GM12864 (cell line): Measurements from ENCODE around the gene ARL4D.
"Not testable (repeated sequence)": the region's sequence is repeated elsewhere in the genome, so short reads cannot be mapped to it uniquely, and the experiment has no call there.

Experiments used
- DNase-seq: peaks from one replicate; pipeline ENCODE4 v3.0.0-alpha.2; 2011; ENCODE audit warnings: low read depth
- H3K4me3 ChIP-seq: 2 replicates; pipeline ENCODE4 v1.5.1; 2011; ENCODE audit warnings: mild to moderate bottlenecking, low read depth, low read length, control low read depth
- TF ChIP-seq, protein P1 (sequence below): IDR thresholded peaks from 2 replicates; pipeline ENCODE4 v1.5.1; 2011; ENCODE audit warnings: low read depth, mild to moderate bottlenecking, moderate library complexity, low read length, control low read depth, inconsistent platforms; ENCODE audit errors: missing control alignments

The ARL4D gene

DNA sequence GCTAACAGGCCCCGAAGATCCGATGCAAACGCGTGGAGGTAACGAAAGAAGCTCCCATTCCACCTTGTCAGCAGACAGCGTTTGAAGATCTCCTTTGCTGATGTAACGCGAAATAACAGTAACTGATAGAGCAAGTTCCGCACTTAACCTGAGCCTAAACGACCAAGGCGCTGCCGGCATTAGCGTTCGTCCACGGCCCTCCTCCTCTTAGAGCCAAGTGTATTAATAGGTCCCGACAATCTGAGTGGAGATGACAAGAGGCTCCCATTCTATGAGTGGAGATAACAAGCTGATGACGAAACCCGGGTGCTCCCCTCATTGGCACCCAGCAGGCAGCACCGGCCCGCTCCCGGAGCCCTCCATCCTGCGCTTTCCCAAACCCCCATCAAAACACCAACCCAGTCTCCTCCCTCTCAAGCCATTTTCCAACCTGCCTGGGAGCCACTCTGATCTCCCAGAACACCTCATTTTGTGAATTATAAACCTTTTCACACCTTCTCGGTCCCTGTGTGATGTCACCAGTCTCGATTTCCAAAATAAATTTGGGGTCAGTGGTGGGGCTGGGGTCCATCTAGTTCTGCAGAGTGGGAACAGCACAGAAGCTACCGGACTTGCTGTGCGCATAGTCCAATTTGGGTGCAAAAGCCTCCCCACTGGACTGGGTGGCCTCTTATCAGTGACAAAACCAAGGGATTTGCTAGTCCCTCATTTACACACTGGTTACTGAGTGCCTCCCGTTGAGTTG lies 35.4 kb upstream of the ARL4D start:
- TF ChIP-seq, protein P1, sequence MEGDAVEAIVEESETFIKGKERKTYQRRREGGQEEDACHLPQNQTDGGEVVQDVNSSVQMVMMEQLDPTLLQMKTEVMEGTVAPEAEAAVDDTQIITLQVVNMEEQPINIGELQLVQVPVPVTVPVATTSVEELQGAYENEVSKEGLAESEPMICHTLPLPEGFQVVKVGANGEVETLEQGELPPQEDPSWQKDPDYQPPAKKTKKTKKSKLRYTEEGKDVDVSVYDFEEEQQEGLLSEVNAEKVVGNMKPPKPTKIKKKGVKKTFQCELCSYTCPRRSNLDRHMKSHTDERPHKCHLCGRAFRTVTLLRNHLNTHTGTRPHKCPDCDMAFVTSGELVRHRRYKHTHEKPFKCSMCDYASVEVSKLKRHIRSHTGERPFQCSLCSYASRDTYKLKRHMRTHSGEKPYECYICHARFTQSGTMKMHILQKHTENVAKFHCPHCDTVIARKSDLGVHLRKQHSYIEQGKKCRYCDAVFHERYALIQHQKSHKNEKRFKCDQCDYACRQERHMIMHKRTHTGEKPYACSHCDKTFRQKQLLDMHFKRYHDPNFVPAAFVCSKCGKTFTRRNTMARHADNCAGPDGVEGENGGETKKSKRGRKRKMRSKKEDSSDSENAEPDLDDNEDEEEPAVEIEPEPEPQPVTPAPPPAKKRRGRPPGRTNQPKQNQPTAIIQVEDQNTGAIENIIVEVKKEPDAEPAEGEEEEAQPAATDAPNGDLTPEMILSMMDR, result no peak
- H3K4me3 ChIP-seq, result no peak overlapping the region
- DNase-seq, result no peak

GRCh38 chr17:43363926-43364285 lies 34.9 kb upstream of the ARL4D start:
- no peak for DNase-seq
- no peak overlapping the region for H3K4me3 ChIP-seq
- TF ChIP-seq, protein P1, result no peak

- TF ChIP-seq, protein P1, result peak; percentile 24
- DNase-seq, result no peak
Observed at GRCh38 chr17:43365356-43365755, 33.4 kb upstream of the ARL4D start.

GRCh38 chr17:43365921-43366320 lies 32.9 kb upstream of the ARL4D start:
- not testable (repeated sequence) for DNase-seq, H3K4me3 ChIP-seq

More at GRCh38 chr17:43365356-43365755, 33.4 kb upstream of the ARL4D start:
- H3K4me3 ChIP-seq, result no peak overlapping the region

- no peak overlapping the region for H3K4me3 ChIP-seq
- TF ChIP-seq, protein P1, result no peak
- DNase-seq, result no peak
Observed at GRCh38 chr17:43366891-43367736, 31.7 kb upstream of the ARL4D start.

DNA sequence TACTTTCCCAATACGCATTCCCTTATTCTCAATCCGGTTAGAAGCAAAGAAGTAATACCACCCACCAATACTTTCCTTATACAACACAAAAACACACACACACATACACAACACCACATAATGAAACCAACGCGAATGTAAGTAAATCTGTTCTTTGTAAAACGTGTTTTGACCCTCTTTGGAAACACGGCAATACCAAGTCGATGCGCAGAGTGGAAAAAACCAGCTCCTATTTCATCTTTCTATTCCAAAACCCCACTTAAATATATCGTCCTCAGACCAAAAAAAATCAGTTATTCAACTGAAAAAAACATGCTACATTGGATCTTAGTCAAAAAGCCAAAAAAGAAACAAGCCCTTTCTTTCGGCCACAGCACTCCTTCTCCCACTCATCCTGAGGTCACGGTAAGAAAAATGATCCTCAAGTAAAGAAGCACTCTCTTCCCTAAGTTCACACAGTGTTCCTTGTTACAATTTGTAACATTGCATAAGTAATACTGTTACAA lies 31.0 kb upstream of the ARL4D start:
- no peak overlapping the region; the same call in 1 of the 2 replicates for H3K4me3 ChIP-seq
- TF ChIP-seq, protein P1, result no peak
- DNase-seq, result peak; percentile 92

GRCh38 chr17:43368740-43369506 lies 29.9 kb upstream of the ARL4D start:
- H3K4me3 ChIP-seq, result peak overlapping the region; percentile 52
- TF ChIP-seq, protein P1, result no peak
- DNase-seq, result no peak
